GM18870 (cell line): Measurements from ENCODE around the gene FBXW4.

ENCODE experiments used
- ATAC-seq: cut with Tn5 transposase; IDR thresholded peaks from one replicate; pipeline ENCODE4 v1.9.1; 2021; ENCODE audit warnings: moderate library complexity; ENCODE audit not compliant: unreplicated experiment

The FBXW4 gene

GRCh38 chr10:101704331-101704730 is 9.4 kb upstream of the FBXW4 start:
- no peak for ATAC-seq

GRCh38 chr10:101696632-101697031 is 1.7 kb upstream of the FBXW4 start:
- no peak for ATAC-seq

GRCh38 chr10:101695404-101695890 is 477 bp upstream of the FBXW4 start:
- peak; percentile 12 for ATAC-seq

GRCh38 chr10:101693978-101694673 is 844 bp downstream of the FBXW4 start:
- peak; percentile 40 for ATAC-seq

GRCh38 chr10:101693651-101693977 is 1.4 kb downstream of the FBXW4 start:
- ATAC-seq: peak; percentile 13

GRCh38 chr10:101691081-101691480 is 3.9 kb downstream of the FBXW4 start:
- no peak for ATAC-seq

GRCh38 chr10:101690461-101690860 is 4.5 kb downstream of the FBXW4 start:
- ATAC-seq: no peak

GRCh38 chr10:101687071-101687658 is 7.8 kb downstream of the FBXW4 start:
- no peak for ATAC-seq

GRCh38 chr10:101686133-101686925 is 8.6 kb downstream of the FBXW4 start:
- no peak for ATAC-seq

- no peak for ATAC-seq
These were observed 10.2 kb downstream of the FBXW4 start for GRCh38 chr10:101684782-101685181.

- ATAC-seq: no peak
These were observed 11.7 kb downstream of the FBXW4 start for GRCh38 chr10:101683276-101683675.

GRCh38 chr10:101682172-101682825 is 12.7 kb downstream of the FBXW4 start:
- ATAC-seq: no peak

GRCh38 chr10:101676565-101676964 is 18.4 kb downstream of the FBXW4 start:
- ATAC-seq: no peak

- no peak for ATAC-seq
These were observed 19.9 kb downstream of the FBXW4 start for GRCh38 chr10:101675115-101675514.

GRCh38 chr10:101672536-101672935 is 22.4 kb downstream of the FBXW4 start:
- no peak for ATAC-seq

- no peak for ATAC-seq
These were observed 23.5 kb downstream of the FBXW4 start for GRCh38 chr10:101671453-101671852.

- ATAC-seq: no peak
These were observed 24.3 kb downstream of the FBXW4 start for GRCh38 chr10:101670635-101671034.

GRCh38 chr10:101669181-101669580 is 25.8 kb downstream of the FBXW4 start:
- ATAC-seq: no peak

GRCh38 chr10:101668566-101668965 is 26.4 kb downstream of the FBXW4 start:
- no peak for ATAC-seq

- ATAC-seq: no peak
These were observed 28.9 kb downstream of the FBXW4 start for GRCh38 chr10:101666083-101666482.

- no peak for ATAC-seq
These were observed 31.9 kb downstream of the FBXW4 start for GRCh38 chr10:101663097-101663496.
